ENCODE data around the gene WAPL.

The WAPL gene

DNA sequence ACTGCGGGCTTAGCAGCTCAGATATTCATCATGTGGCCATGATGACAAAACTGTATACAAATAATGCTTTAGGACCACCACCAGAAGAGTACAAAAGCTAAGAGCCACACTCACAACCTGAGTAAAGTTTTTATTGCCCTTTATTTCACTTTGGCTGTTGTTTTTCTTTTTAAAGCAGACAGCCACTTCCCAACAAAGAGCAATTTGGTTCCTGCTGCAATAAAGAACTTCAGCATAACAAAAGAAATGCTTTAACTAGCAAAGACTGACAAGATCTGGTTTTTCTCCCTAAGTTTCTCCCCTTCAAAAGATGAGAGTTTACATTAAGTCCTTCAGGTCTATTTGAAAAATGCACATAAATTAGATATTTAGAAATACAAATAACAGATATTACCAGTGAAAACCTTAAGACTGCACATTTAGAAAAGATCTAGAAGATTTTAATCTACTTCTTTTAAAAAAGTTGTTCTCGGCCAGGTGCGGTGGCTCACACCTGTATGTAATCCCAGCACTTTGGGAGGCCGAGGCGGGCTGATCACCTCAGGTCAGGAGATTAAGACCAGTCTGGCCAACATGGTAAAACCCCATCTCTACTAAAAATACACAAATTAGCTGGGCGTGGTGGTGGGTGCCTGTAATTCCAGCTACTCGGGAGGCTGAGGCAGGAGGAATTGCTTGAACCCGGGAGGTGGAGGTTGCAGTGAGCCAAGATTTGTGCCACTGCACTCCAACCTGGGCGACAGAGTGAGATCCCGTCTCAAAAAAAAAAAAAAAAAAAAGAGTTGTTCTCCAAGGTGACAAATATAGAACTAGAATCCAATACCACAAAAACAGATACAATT, 59.4 kb downstream of the WAPL start:
- TF ChIP-seq, protein P1, sequence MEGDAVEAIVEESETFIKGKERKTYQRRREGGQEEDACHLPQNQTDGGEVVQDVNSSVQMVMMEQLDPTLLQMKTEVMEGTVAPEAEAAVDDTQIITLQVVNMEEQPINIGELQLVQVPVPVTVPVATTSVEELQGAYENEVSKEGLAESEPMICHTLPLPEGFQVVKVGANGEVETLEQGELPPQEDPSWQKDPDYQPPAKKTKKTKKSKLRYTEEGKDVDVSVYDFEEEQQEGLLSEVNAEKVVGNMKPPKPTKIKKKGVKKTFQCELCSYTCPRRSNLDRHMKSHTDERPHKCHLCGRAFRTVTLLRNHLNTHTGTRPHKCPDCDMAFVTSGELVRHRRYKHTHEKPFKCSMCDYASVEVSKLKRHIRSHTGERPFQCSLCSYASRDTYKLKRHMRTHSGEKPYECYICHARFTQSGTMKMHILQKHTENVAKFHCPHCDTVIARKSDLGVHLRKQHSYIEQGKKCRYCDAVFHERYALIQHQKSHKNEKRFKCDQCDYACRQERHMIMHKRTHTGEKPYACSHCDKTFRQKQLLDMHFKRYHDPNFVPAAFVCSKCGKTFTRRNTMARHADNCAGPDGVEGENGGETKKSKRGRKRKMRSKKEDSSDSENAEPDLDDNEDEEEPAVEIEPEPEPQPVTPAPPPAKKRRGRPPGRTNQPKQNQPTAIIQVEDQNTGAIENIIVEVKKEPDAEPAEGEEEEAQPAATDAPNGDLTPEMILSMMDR (conservative IDR thresholded peaks at IDR 0.05; ENCODE audit: low read depth, low read length), result no peak

DNA sequence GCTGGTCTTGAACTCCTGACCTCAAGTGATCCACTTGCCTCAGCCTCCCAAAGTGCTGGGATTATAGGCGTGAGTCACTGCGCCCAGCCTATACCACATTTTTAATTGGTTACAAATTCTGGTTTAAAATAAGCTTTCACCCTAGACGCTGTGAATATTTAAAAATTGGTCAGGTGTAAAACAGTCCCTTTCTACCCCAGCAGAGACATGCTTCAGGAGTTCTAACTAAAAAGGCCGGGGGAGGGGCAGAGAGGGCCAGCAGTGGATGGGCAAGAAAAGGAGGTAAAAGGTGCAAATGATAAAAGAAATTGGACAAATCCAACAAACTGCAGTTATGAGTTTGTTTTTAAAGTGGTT, 70.0 kb downstream of the WAPL start:
- H3K4me3 ChIP-seq (ENCODE audit: low read length), result no peak overlapping the region
- TF ChIP-seq, protein P1 (conservative IDR thresholded peaks at IDR 0.05; ENCODE audit: low read depth, low read length), result no peak
- no peak for DNase-seq (ENCODE audit: low read depth)

More for the DNA sequence above, 59.4 kb downstream of the WAPL start:
- no peak for DNase-seq (ENCODE audit: low read depth)
- H3K4me3 ChIP-seq (ENCODE audit: low read length), result no peak overlapping the region

DNA sequence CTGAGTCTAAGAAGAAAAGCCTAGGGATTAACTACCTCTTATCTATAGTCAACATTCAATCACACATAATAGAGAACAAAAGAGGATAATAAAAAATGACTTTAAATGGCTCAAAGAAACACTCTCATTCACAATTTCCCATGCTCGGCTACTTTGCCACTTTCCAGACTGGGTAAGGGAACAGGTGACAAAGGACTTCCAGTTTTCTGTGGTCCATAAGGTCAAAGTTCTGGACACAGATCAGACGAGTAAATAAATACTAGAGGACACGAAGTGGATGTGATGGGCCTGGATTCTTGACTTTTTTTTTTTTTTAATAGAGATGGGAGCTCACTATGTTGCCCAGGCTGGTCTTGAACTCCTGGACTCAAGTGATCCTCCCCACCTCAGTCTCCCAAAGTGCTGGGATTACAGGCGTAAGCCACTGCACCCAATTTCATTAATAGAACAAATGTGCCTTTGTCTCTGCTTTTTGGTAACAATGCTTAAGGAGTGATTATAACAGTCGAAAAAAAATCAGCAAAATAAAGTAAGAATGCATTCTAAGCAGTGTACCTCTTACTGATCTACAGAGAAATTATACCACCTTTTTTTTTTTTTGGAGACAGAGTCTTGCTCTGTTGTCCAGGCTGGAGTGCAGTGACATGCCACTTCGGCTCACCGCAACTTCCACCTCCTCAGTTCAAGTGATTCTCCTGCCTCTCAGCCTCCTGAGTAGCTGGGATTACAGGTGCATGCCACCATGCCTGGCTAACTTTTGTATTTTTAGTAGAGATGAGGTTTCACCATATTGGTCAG, 70.6 kb downstream of the WAPL start:
- TF ChIP-seq, protein P1 (conservative IDR thresholded peaks at IDR 0.05; ENCODE audit: low read depth, low read length), result no peak
- DNase-seq (ENCODE audit: low read depth), result no peak
- H3K4me3 ChIP-seq (ENCODE audit: low read length), result no peak overlapping the region

DNA sequence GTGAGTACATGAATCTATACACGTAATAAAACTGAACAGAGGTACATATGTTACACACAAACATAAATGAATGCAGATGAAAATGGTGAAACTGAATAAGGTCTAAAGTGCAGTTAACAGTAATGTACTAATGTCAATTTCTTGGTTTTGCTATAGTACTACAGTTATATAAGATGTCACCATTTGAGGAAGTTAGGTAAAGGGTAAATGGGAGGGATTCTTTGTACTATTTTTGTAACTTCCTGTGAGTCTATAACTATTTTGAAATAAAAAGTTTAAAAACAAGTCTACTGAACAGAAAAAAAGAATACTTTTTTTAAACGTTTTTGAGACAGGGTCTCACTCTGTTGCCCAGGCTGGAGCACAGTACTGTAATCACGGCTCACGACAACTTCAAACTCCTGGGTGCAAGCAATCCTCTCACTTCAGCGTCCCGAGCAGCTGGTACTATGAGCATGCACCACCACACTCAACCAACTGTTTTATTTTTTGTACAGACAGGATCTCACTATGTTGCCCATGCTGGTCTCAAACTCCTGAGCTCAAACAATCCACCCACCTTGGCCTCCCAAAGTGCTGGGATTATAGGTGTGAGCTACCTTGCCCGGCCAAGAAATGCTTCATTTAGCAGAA, 71.5 kb downstream of the WAPL start:
- TF ChIP-seq, protein P1 (conservative IDR thresholded peaks at IDR 0.05; ENCODE audit: low read depth, low read length), result no peak
- H3K4me3 ChIP-seq (ENCODE audit: low read length), result no peak overlapping the region
- DNase-seq (ENCODE audit: low read depth), result no peak

DNA sequence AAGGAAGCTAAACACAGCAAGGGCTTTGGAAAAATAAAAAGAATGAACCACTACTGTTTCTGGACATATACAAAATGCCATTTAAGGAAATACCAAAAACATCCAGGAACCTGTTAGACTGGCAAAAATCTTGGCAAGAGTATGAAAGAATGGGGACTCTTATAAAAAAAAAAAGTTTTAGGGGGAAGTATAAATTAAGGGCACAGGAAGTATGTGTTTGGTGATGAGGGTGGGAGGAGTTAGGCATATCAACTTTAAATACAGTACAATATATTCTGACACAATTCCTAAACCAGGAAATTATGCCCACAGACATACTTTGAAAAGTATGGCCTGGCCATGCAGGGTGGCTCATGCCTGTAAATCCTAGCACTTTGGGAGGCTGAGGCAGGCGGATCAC, 74.2 kb downstream of the WAPL start:
- DNase-seq (ENCODE audit: low read depth), result no peak
- TF ChIP-seq, protein P1 (conservative IDR thresholded peaks at IDR 0.05; ENCODE audit: low read depth, low read length), result no peak
- H3K4me3 ChIP-seq (ENCODE audit: low read length), result no peak overlapping the region

- DNase-seq (ENCODE audit: low read depth), result no peak
- TF ChIP-seq, protein P1 (conservative IDR thresholded peaks at IDR 0.05; ENCODE audit: low read depth, low read length), result no peak
- H3K4me3 ChIP-seq (ENCODE audit: low read length), result no peak overlapping the region
These were observed 74.6 kb downstream of the WAPL start for GRCh38 chr10:86446987-86447386.
